IMR-90 (cell line): ENCODE data around the gene NEGR1. TPM values are rescaled to one million over a fixed set of nuclear protein-coding genes. Genes with fewer than 3 reads are reported as not detected.

Experiments used
- ATAC-seq: fragments of 200-7000 bp; cut with Tn5 transposase; 2 replicates; pipeline ENCODE4 v1.9.1; 2020; ENCODE audit warnings: low read depth, mild to moderate bottlenecking, moderate library complexity
- BruUV-seq: library from RNA; stranded (reverse); fragments of 400-500 nt; replicated peaks from 2 replicates; lab custom pipeline; 2021; lab: Mats Ljungman, UMichigan
- CTCF ChIA-PET: fragments of 300-600 bp; formaldehyde crosslinking; extraction: SDS; loops from one replicate; lab custom pipeline; 2021; ENCODE audit warnings: antibody characterized with exemption; lab: Yijun Ruan, JAX
- POLR2A ChIA-PET: fragments of 300-600 bp; sonication (Branson Sonifier 250); formaldehyde crosslinking; loops from one replicate; lab custom pipeline; 2022; ENCODE audit warnings: antibody characterized with exemption; ENCODE audit not compliant: unreplicated experiment; lab: Charles Lee
- DNase-seq: peaks from one replicate; pipeline ENCODE4 v3.0.0; 2013
- H2AFZ ChIP-seq: replicated peaks from 2 replicates; pipeline ENCODE3; 2013; ENCODE audit warnings: low read length, mild to moderate bottlenecking; ENCODE audit not compliant: poor library complexity
- H2AK5ac ChIP-seq: 2 replicates; pipeline ENCODE4 v1.6.1; 2013; ENCODE audit warnings: low read depth, low read length, inconsistent platforms
- H2AK9ac ChIP-seq: replicated peaks from 2 replicates; pipeline ENCODE3; 2013; ENCODE audit warnings: mild to moderate bottlenecking, low read depth, low read length, moderate library complexity; ENCODE audit not compliant: poor library complexity
- H2BK120ac ChIP-seq: 2 replicates; pipeline ENCODE4 v1.6.1; 2013; ENCODE audit warnings: low read depth, low read length, inconsistent platforms
- H2BK15ac ChIP-seq: 3 replicates; pipeline ENCODE4 v1.6.1; 2013; ENCODE audit warnings: low read depth, low read length, inconsistent platforms
- H2BK20ac ChIP-seq: 2 replicates; pipeline ENCODE4 v1.6.1; 2013; ENCODE audit warnings: low read depth, mild to moderate bottlenecking, inconsistent platforms, low read length, moderate library complexity
- H2BK5ac ChIP-seq: 2 replicates; pipeline ENCODE4 v1.6.1; 2013; ENCODE audit warnings: mild to moderate bottlenecking, low read depth, low read length, inconsistent platforms; ENCODE audit not compliant: poor library complexity, severe bottlenecking
- H3K14ac ChIP-seq: replicated peaks from 2 replicates; pipeline ENCODE4 v1.6.1; 2013; ENCODE audit warnings: low read depth, low read length, inconsistent platforms
- H3K18ac ChIP-seq: 2 replicates; pipeline ENCODE4 v1.6.1; 2013; ENCODE audit warnings: low read depth, low read length, control low read depth
- H3K23ac ChIP-seq: 2 replicates; pipeline ENCODE4 v1.6.1; 2013; ENCODE audit warnings: low read depth, low read length, inconsistent platforms
- H3K27ac ChIP-seq: 2 replicates; pipeline ENCODE4 v1.5.1; 2013; ENCODE audit warnings: mild to moderate bottlenecking, control low read depth, low read length; ENCODE audit not compliant: insufficient read depth
- H3K27me3 ChIP-seq: 2 replicates; pipeline ENCODE4 v1.6.1; 2013; ENCODE audit warnings: low read length; ENCODE audit not compliant: control insufficient read depth, insufficient read depth
- H3K36me3 ChIP-seq: 2 replicates; pipeline ENCODE4 v1.6.1; 2013; ENCODE audit warnings: low read length, mixed read lengths; ENCODE audit not compliant: control insufficient read depth, insufficient read depth
- H3K4ac ChIP-seq: 2 replicates; pipeline ENCODE4 v1.6.1; 2013; ENCODE audit warnings: low read depth, low read length, inconsistent platforms
- H3K4me1 ChIP-seq: 2 replicates; pipeline ENCODE4 v1.6.1; 2013; ENCODE audit warnings: low read length, mixed read lengths; ENCODE audit not compliant: control insufficient read depth, insufficient read depth
- H3K4me2 ChIP-seq: 2 replicates; pipeline ENCODE4 v1.6.1; 2013; ENCODE audit warnings: low read depth, mild to moderate bottlenecking, control low read depth, low read length, moderate library complexity
- H3K4me3 ChIP-seq: 2 replicates; pipeline ENCODE4 v1.5.1; 2013; ENCODE audit warnings: low read depth, mild to moderate bottlenecking, control low read depth, low read length, moderate library complexity; ENCODE audit not compliant: insufficient read depth
- H3K56ac ChIP-seq: 2 replicates; pipeline ENCODE4 v1.6.1; 2013; ENCODE audit warnings: low read length, inconsistent platforms; ENCODE audit not compliant: insufficient read depth; ENCODE audit errors: extremely low read depth
- H3K79me1 ChIP-seq, 2 experiments: 2 replicates each; pipeline ENCODE4 v1.6.1; 2013; ENCODE audit warnings: low read length in 2 of 2, inconsistent platforms in 1 of 2, low read depth in 1 of 2
- H3K9ac ChIP-seq: 2 replicates; pipeline ENCODE4 v1.6.1; 2013; ENCODE audit warnings: low read depth, low read length, control low read depth
- H3K9me1 ChIP-seq: 2 replicates; pipeline ENCODE4 v1.6.1; 2013; ENCODE audit warnings: low read length, inconsistent platforms; ENCODE audit not compliant: insufficient read depth
- H3K9me3 ChIP-seq: 2 replicates; pipeline ENCODE4 v1.6.1; 2013; ENCODE audit warnings: low read length; ENCODE audit not compliant: control insufficient read depth, insufficient read depth
- H4K20me1 ChIP-seq: 2 replicates; pipeline ENCODE4 v1.6.1; 2013; ENCODE audit warnings: low read length, inconsistent platforms; ENCODE audit not compliant: insufficient read depth
- H4K5ac ChIP-seq: 2 replicates; pipeline ENCODE4 v1.6.1; 2013; ENCODE audit warnings: mild to moderate bottlenecking, low read depth, low read length, control low read depth
- H4K8ac ChIP-seq, 2 experiments: 2 replicates each; pipeline ENCODE4 v1.6.1; 2013; ENCODE audit warnings: low read depth in 2 of 2, low read length in 2 of 2, control low read depth in 1 of 2, inconsistent platforms in 1 of 2
- H4K91ac ChIP-seq: 2 replicates; pipeline ENCODE4 v1.6.1; 2013; ENCODE audit warnings: low read depth, low read length, inconsistent platforms; ENCODE audit not compliant: insufficient read depth
- MAFK ChIP-seq: IDR thresholded peaks from 2 replicates; pipeline ENCODE4 v1.6.1; 2012; ENCODE audit warnings: low read depth, low read length, improper control_type of control experiment
- NFE2L2 ChIP-seq: fragments of 150-350 bp; IDR thresholded peaks from 2 replicates; pipeline ENCODE4 v1.6.1; 2016; ENCODE audit warnings: low read depth, mild to moderate bottlenecking, low read length
- SMC3 ChIP-seq: fragments of 150-350 bp; IDR thresholded peaks from 2 replicates; pipeline ENCODE4 v1.6.1; 2016; ENCODE audit warnings: low read depth, mild to moderate bottlenecking, antibody characterized with exemption, low read length, moderate library complexity
- USF2 ChIP-seq: fragments of 150-350 bp; IDR thresholded peaks from 2 replicates; pipeline ENCODE4 v1.6.1; 2017; ENCODE audit warnings: mild to moderate bottlenecking, antibody characterized with exemption, low read length, low read depth
- WGBS, 2 experiments: methylation state at CpG; one replicate each; pipeline versions ENCODE4 v1.1.5 to v1.1.7; 2013; ENCODE audit warnings: missing lambda C conversion rate in 2 of 2; ENCODE audit not compliant: insufficient read length in 1 of 2; ENCODE audit errors: extremely low coverage in 2 of 2; 5-methylcytosine and 5-hydroxymethylcytosine counted together
- dilution Hi-C: fragments of 300-500 bp; cut with HindIII; formaldehyde crosslinking; loops from one replicate; pipeline ENCODE4 v1.14.3; 2018; ENCODE audit warnings: low sequenced_read_pairs; ENCODE audit not compliant: unreplicated experiment
- in situ Hi-C: fragments of 300-500 bp; cut with MboI; formaldehyde crosslinking; loops from 3 replicates; pipeline ENCODE4 v1.14.3; 2019; ENCODE audit warnings: low sequenced_read_pairs, inconsistent platforms, mixed read lengths
- intact Hi-C: fragments of 100-400 bp; cut with micrococcal nuclease; formaldehyde crosslinking; loops from 2 replicates; pipeline ENCODE4 v1.10.0; 2022
- polyA plus RNA-seq, 3 experiments: library from polyadenylated mRNA; depleted of rRNA; stranded (reverse); fragments of >200 nt; gene quantifications; 2 replicates each; pipeline ENCODE4 v1.2.3, GENCODE V29; 2012; ENCODE audit warnings: low replicate concordance in 1 of 3
- total RNA-seq: library from RNA; depleted of rRNA; stranded (reverse); fragments of >200 nt; gene quantifications from 2 replicates; pipeline ENCODE4 v1.2.3, GENCODE V29; 2012

Gene NEGR1
- total and polyA plus RNA-seq, 2 of the 4 experiments (the other 2 are of a cell fraction): 5.1 to 9.1 TPM

GRCh38 chr1:71562298-71562697 lies 720.0 kb downstream of the NEGR1 start:
- Histone ChIP-seq H2AFZ (no peak overlapping the region), H3K9me3 (no peaks in the 10 kb centered on the region), H3K4me1 (peaks cover 3% of the 10 kb centered on the region; the same call in 1 of the 2 replicates), H3K18ac (no peak overlapping the region), H3K4ac (no peak overlapping the region), H3K27ac (no peak overlapping the region), H2BK5ac (peak overlapping the region; percentile 5), H3K4me3 (no peak overlapping the region), H4K5ac (no peak overlapping the region), H3K36me3 (no peaks in the 10 kb centered on the region), H3K9ac (no peak overlapping the region), H4K91ac (no peak overlapping the region), H2BK120ac (no peak overlapping the region), H3K79me1 (no peaks in the 10 kb centered on the region), H4K8ac (no peak overlapping the region), H3K9me1 (no peaks in the 10 kb centered on the region), H3K27me3 (no peaks in the 10 kb centered on the region), H3K14ac (no peak overlapping the region), H2AK5ac (no peak overlapping the region), H3K4me2 (no peak overlapping the region), H3K23ac (no peak overlapping the region), H2BK20ac (no peak overlapping the region), H4K20me1 (no peaks in the 10 kb centered on the region), H2BK15ac (no peak overlapping the region), H3K56ac (no peak overlapping the region), H2AK9ac (no peak overlapping the region)
- no CpG with 5 or more reads among the region's 1 CpG for WGBS, 2 experiments
- BruUV-seq: no TSS peak
- in situ Hi-C loops: no loop called here
- dilution Hi-C loops: no loop called here
- intact Hi-C loops: no loop called here
- DNase-seq (no peak), ATAC-seq (no peak)
- POLR2A ChIA-PET: no interaction called here
- TF ChIP-seq MAFK: no peak
- no peak for TF ChIP-seq NFE2L2
- no peak for TF ChIP-seq SMC3
- no peak for TF ChIP-seq USF2
- CTCF ChIA-PET: interaction anchor here (1.2 kb wide), 1 partner anchor 14 kb away, joined by 4 read pairs; no protein-coding TSS in a partner anchor
